ENCODE data around the gene KANK2.
A peak's percentile ranks its signal among the peaks of the same experiment; 100 is the strongest.

KANK2 gene

GRCh38 chr19:11225172-11225571 lies 27.8 kb upstream of the KANK2 start:
- no peak for DNase-seq

- DNase-seq, result no peak
Observed at GRCh38 chr19:11224429-11224828, 27.1 kb upstream of the KANK2 start.

DNA sequence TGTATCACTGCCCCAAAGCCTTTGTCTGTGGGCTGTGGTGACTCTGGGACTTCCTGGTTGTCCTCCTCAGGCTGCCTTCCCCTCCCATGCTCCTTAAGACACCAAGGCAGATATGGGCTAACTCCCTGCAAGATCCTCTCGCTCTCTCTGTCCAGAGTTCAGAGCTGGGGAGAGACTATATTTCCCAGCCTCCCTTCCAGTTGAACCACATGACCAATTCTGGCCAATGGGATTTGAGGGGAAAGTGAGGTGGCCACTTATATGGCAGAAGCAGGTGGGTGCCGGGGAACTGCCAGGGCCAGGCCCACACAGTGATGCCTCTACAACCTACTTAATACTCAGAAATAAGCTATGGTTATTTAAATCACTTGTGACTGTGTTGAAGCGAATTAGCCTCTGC lies 25.9 kb upstream of the KANK2 start:
- no peak for DNase-seq

DNA sequence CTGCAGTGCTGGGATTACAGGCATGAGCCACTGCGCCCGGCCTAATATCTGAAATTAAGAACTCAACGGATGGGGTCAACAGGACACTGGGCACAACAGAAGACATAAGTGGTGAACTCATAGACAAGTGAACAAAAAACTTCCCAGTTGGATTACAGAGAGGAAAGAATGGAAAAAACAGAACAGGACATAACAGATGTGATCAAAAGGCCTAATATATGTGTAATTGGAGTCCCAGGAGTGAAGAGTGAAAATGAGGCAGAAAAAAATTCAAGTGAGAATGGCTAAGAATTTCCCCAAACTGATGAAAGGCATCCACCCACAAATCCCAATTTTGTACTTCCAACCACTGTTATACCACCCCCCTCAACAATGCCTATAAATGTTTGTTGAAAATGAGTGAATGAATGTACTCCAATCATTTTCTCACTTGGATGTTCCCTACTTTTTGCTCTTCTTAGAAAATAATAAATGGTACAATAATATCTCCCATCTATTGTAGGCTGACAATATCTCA lies 23.8 kb upstream of the KANK2 start:
- DNase-seq, result no peak

DNA sequence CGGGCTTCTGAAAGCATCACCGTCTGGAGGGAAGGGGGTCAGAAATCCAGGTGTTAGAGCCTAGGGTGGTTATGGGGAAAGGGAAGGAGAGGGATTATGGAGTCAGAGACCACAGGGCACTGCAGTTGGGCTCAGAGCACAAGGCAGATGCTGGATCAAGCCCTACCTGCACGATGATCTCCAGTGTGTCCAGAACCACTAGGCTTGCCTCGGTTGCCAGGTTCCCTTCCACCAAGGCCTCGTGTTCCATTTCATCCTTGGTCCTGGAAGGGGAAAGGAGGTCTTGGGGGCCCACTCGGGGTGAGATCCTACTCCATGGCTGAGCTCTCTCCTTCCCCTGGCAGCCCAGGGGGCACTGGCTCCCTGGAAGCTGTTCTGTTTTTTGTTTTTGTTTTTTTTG lies 17.0 kb upstream of the KANK2 start:
- no peak for DNase-seq

DNA sequence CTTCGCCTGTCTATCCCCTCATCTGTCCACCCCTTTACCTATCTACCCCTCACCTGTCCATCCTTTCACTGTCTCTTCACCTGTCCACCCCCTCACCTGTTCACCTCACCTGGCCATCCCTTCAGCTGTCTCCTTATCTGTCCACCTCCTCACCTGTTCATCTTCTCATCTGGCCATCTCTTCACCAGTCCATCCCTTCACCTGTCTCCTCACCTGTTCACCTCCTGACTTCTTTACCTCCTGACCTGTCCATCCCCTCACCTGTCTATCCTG lies 13.2 kb upstream of the KANK2 start:
- no peak for DNase-seq

GRCh38 chr19:11209839-11210655 lies 12.7 kb upstream of the KANK2 start:
- DNase-seq, result no peak

GRCh38 chr19:11208561-11209471 lies 11.5 kb upstream of the KANK2 start:
- no peak for DNase-seq

DNA sequence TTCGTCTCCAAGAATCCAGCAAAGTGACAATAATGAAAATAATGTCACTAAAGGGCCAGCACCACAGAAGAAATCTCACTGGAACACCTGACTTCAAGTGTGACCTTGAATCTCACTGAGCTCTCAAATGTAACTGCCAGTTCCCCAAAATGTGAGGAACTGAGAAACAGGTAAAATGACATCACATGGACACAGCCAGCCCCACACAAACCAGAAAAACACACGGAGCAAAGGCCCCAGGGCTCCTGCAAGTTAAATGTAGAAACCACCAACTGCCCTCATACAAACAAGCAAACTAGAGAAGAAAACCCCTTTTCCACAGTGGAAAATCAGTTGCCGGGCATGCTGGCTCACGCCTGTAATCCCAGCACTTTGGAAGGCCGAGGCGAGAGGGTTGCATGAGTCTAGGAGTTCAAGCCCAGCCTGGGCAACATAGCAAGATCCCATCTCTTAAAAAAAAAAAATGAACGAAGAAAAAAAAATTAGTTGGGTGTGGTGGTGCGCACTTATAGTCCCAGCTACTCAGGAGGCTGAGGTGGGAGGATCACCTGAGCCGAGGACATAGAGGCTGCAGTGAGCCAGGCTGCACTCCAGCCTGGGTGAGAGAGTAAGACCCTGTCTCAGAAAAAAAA lies 8.7 kb upstream of the KANK2 start:
- no peak for DNase-seq

- peak; percentile 87 for DNase-seq
Observed at GRCh38 chr19:11204943-11205349, 7.6 kb upstream of the KANK2 start.

DNA sequence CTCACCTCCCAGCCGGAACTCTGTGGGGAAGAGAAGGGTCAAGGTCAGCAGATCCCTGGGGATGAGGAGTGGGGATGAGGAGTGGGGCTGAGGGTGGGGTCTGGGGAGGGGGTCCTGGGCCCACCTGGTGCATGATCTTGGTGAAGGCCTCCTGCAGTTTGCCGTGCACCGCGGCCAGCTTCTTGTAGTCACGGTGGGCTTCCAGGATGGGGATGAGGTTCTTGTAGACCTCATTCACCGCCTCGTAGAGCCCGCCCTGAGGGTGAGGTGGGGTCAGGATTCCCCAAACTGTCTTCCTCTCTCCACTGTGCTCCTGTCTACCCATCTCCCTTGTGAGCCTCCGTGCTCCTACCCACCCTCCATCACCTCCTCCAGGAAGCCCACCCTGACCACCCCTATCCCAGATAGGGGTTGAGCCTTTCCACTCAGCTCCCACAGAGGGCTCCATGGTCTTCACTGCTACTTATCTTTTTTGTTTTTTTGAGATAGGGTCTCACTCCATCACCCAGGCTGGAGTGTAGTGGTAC lies 6.8 kb upstream of the KANK2 start:
- no peak for DNase-seq

DNA sequence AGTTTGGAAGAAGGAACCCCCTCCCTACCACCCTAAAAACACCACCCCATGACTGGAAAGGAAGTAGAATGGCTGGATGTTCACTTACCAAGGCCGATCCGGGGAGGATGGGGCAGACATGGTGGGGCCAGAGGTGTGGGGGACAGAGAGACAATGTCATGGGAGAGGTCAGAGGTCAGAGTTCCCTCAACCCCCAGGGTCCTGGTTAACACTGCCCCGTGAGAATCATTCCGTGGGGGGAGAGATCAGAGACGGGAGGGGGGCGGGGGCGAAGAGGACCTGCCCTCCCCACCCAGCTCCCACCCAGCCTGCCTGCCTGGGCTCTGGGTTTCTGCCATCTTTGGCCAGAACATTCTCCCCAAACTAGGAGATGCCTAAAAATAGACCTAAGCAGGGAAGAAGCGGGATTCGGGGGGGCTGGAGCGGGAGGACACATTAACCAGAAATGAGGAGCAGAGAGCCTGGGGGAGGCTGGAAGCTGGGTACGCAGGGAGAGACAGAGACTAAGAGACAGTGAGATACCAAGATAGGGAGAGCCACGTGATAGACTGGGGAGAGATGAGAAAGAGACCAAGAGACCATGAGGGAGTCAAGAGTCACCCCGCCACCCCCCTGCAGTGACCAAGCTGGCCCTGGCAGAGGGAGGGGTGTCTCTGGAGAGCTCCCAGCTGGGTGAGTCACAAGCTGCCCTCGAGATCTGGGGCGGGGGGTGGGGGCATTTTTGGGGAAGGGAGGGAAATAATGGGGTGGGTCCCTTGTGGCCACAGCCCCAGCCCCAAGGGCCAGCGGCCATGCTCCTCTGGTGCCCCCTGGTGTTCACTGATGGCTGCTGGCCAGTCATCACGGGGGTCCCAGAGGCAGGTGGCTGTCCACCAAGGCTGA lies 6.1 kb upstream of the KANK2 start:
- DNase-seq, result peak; percentile 59

DNA sequence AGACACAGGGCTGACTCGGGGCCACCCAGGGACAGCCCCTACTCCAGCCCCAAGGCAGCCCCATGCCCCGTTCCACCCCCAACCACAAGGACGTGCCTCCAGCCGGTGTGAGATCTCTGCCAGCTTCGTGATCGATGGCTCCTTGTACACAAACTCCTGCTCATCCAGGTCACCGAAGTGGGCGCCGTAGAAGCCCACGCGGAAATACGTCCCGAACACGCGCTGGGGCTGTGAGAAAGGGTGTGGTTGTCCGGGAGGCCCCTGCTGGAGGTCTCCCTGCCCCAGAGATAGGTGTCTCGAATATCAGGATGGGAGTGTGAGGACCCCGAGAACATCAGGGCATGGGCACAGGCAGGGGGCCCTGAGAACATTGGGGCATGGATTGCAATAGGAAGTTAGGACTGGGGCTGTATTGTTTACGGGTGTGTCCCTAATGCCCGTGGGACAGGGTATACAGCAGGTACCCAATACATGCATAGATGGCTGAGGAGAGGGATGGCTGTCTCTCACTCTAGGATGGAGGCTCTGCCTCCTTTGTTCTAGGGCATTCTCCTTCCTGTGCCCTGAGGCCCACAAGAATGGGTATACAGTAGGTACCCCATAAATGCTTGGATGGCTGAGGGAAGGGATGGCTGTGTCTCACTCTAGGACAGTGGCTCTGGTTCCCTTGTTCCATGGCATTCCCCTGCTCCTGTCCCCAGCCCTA lies 5.3 kb upstream of the KANK2 start:
- no peak for DNase-seq

DNA sequence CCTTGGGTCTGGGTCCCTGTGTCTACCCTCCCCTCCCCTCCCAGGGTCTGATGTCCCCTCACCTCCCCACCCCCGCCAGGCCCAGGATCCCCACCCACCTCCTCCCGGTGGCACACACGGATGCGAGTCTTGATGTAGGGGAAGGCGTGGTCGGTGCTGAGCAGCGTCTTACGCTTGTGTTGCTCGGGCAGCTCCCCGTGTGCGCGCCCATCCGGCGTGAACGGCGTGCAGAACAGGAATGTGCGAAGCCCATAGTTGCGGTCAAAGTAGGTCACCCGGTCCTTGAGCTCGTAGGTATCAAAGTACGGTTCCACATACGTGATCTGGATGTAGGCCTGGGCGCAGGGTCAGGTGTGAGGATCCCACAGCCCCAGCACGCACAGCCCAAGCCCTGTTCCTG lies 4.4 kb upstream of the KANK2 start:
- no peak for DNase-seq

- DNase-seq, result no peak
Observed at GRCh38 chr19:11200931-11201330, 3.6 kb upstream of the KANK2 start.

GRCh38 chr19:11200015-11200574 lies 2.8 kb upstream of the KANK2 start:
- no peak for DNase-seq

DNA sequence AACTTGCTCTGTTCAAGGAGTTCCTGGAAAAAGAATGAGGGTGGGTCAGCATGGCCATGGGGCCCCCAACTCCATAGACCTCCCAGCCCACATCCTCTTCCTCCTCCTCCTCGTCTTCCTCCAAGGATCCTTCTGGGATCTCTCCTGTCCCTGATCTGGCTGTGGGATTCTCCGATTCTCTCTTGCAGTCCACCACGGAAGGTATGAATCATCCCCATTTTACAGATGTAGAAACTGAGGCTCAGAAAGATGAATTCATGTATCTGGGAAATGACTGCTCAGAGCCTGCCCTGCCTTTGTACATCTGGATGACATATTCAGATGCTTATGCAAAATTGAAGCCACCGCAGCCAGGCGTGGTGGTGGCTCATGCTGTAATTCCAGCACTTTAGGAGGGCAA lies 2.2 kb upstream of the KANK2 start:
- no peak for DNase-seq

- no peak for DNase-seq
Observed at GRCh38 chr19:11198769-11199424, 1.6 kb upstream of the KANK2 start.

DNA sequence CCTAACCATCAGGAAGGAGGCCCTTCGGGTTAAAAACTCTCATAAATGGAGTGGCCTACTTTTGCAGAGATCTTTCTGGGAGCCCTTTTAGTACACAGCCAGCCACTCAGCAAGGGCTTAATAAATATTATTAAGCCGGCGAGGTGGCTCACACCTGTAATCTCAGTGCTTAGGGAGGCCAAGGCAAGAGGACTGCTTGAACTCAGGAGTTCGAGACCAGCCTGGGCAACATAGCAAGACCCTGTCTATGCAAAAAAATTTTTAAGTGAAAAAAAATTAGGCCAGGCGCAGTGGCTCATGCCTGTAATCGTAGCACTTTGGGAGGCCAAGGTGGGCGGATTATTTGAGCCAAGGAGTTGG lies 810 bp upstream of the KANK2 start:
- no peak for DNase-seq

GRCh38 chr19:11196406-11197287 lies 698 bp downstream of the KANK2 start:
- peak; percentile 59 for DNase-seq
